Cerebellar cortex (tissue), 1 donor: Measurements from ENCODE around the gene L3MBTL3.

Experiments
- DNase-seq: peaks from one replicate; pipeline ENCODE4 v3.0.0-alpha.2; 2015; ENCODE audit warnings: low spot score

L3MBTL3 gene

GRCh38 chr6:130183271-130184222, 165.2 kb downstream of the L3MBTL3 start:
- DNase-seq = no peak

- DNase-seq = no peak
Observed at GRCh38 chr6:130185658-130186057, 167.3 kb downstream of the L3MBTL3 start.

GRCh38 chr6:130187335-130188206, 169.2 kb downstream of the L3MBTL3 start:
- no peak for DNase-seq

GRCh38 chr6:130188207-130188899, 170.0 kb downstream of the L3MBTL3 start:
- no peak for DNase-seq

- no peak for DNase-seq
Observed at GRCh38 chr6:130189531-130190397, 171.4 kb downstream of the L3MBTL3 start.
